Stomach (tissue), 9 donors: ENCODE data around the gene CYB5R3. TPM values are rescaled to one million over a fixed set of nuclear protein-coding genes. Genes with fewer than 3 reads are reported as not detected.
"Not testable (repeated sequence)": the region's sequence is repeated elsewhere in the genome, so short reads cannot be mapped to it uniquely, and the experiment has no call there.

Experiments
- DNase-seq, 2 donors: peaks; one replicate each; pipeline versions ENCODE4 v3.0.0 to v3.0.0-alpha.2; 2013 to 2019
- H3K27ac ChIP-seq, 5 donors: fragments of 200-600 bp in 4 of 5; sonication (generic) in 4 of 5; one replicate each; pipeline ENCODE4 v1.5.1; 2013 to 2019; ENCODE audit warnings: mild to moderate bottlenecking in 1 of 5, moderate library complexity in 1 of 5
- H3K27me3 ChIP-seq, 3 donors: fragments of 200-600 bp; sonication (generic); one replicate each; pipeline ENCODE4 v1.5.1; 2017 to 2019; ENCODE audit warnings: mixed run types in 1 of 3
- H3K36me3 ChIP-seq, 4 donors: fragments of 200-600 bp; sonication (generic); 1 replicate in 3 of 4; 2 replicates in 1 of 4; pipeline ENCODE4 v1.5.1; 2016 to 2019
- H3K4me1 ChIP-seq, 4 donors: fragments of 200-600 bp; sonication (generic); one replicate each; pipeline ENCODE4 v1.5.1; 2016 to 2019
- H3K4me3 ChIP-seq, 4 donors: fragments of 200-600 bp; sonication (generic) in 3 of 4; one replicate each; pipeline ENCODE4 v1.5.1; 2016 to 2019; ENCODE audit warnings: mild to moderate bottlenecking in 1 of 4
- H3K9me3 ChIP-seq, 4 donors: fragments of 200-600 bp; sonication (generic); one replicate each; pipeline ENCODE4 v1.5.1; 2016 to 2019
- CTCF ChIP-seq, 7 experiments: fragments of 450-650 bp in 4 of 7; fragments of 200-600 bp in 3 of 7; sonication (generic) in 3 of 7; IDR thresholded peaks; one replicate each; pipeline ENCODE4 v1.5.1; 2016 to 2019; ENCODE audit warnings: antibody characterized with exemption in 7 of 7, control low read depth in 2 of 7, mild to moderate bottlenecking in 1 of 7
- EP300 ChIP-seq: sonication (generic); formaldehyde crosslinking; IDR thresholded peaks from one replicate; pipeline ENCODE4 v1.6.1; 2017; ENCODE audit warnings: antibody characterized with exemption
- POLR2A ChIP-seq, 4 donors: fragments of 450-650 bp; IDR thresholded peaks; one replicate each; pipeline ENCODE4 v1.6.1; 2016; ENCODE audit warnings: antibody characterized with exemption in 4 of 4, control low read depth in 2 of 4, mild to moderate bottlenecking in 1 of 4, moderate library complexity in 1 of 4
- POLR2AphosphoS5 ChIP-seq, 3 donors: sonication (generic); formaldehyde crosslinking; IDR thresholded peaks; one replicate each; pipeline ENCODE4 v1.6.1; 2016; ENCODE audit warnings: antibody characterized with exemption in 3 of 3
- WGBS, 5 donors: extraction: QIAGEN DNeasy Blood & Tissue Kit in 3 of 5; methylation state at CpG; one replicate each; pipeline versions ENCODE4 v1.1.5 to v1.1.7; 2013 to 2018; 5-methylcytosine and 5-hydroxymethylcytosine counted together
- intact Hi-C: fragments of 100-400 bp; cut with DNase I; formaldehyde crosslinking; loops from one replicate; pipeline ENCODE4 v1.15.1; 2023; ENCODE audit warnings: low total_unique reads
- polyA plus RNA-seq, 3 donors: library from polyadenylated mRNA; stranded (reverse); fragments of 200-250 nt; gene quantifications; one replicate each; pipeline ENCODE4 v1.2.3, GENCODE V29; 2013
- total RNA-seq, 5 donors: library from RNA; depleted of rRNA; stranded (reverse); fragments of >200 nt; gene quantifications; one replicate each; pipeline versions ENCODE4 v1.1.0 to v1.2.3, GENCODE V29; 2014 to 2016
- donor health status: healthy with polysubstance abuse.
- donor health status: Bipolar disorder and iron deficiency.
- donor health status: healthy.

Gene CYB5R3
- total and polyA plus RNA-seq, 8 donors, result 33.6 to 156 (median 82.1) TPM

GRCh38 chr22:42581762-42582716 lies 67.2 kb downstream of the CYB5R3 start:
- intact Hi-C loops, result no loop called here
- Histone ChIP-seq H3K9me3 (no peaks in the 10 kb centered on the region), H3K36me3 (peaks cover 49 to 75% (median 73%) of the 10 kb centered on the region in 4 donors), H3K27ac (peak overlapping the region; percentile 32 to 86 (median 73)), H3K4me1 (peaks cover 5 to 18% (median 15%) of the 10 kb centered on the region in 4 donors), H3K4me3 (peak overlapping the region; percentile 71 to 94 (median 88)), H3K27me3 (no peaks in the 10 kb centered on the region)
- TF ChIP-seq EP300, result no peak
- no peak for TF ChIP-seq POLR2A (IDR thresholded peaks at IDR 0.05)
- TF ChIP-seq POLR2AphosphoS5 (IDR thresholded peaks at IDR 0.05), result peak in 2 of 3 donors; percentile 57 to 79
- TF ChIP-seq CTCF (IDR thresholded peaks at IDR 0.05), result no peak
- DNase-seq, result peak; percentile 80 to 95
- 5 to 8% (median 7%) methylated on average over 37 to 64 of the region's 64 CpGs for WGBS, 5 donors

GRCh38 chr22:42581194-42581761 lies 67.9 kb downstream of the CYB5R3 start:
- Histone ChIP-seq H3K4me1 (peaks cover 5 to 18% (median 15%) of the 10 kb centered on the region in 4 donors), H3K36me3 (peaks cover 42 to 72% (median 70%) of the 10 kb centered on the region in 4 donors), H3K4me3 (peak overlapping the region; percentile 71 to 94 (median 88)), H3K27ac (peak overlapping the region in 4 of 5 donors; percentile 62 to 86 (median 78))
- H3K9me3 ChIP-seq, DNase-seq, H3K27me3 ChIP-seq, intact Hi-C loops: not testable (repeated sequence)
- 0% methylated on average over 5 to 13 of the region's 22 CpGs for WGBS, 5 donors

GRCh38 chr22:42580040-42580439 lies 69.2 kb downstream of the CYB5R3 start:
- intact Hi-C loops, DNase-seq, H3K27me3 ChIP-seq, H3K4me3 ChIP-seq, H3K9me3 ChIP-seq, H3K27ac ChIP-seq: not testable (repeated sequence)
- Histone ChIP-seq H3K4me1 (peaks cover 5 to 18% (median 15%) of the 10 kb centered on the region in 4 donors), H3K36me3 (peaks cover 29 to 70% (median 63%) of the 10 kb centered on the region in 4 donors)
- 79 to 98% (median 84%) methylated on average over 2 to 3 of the region's 4 CpGs for WGBS, 5 donors

- no peak for DNase-seq
- Histone ChIP-seq H3K27me3 (no peaks in the 10 kb centered on the region), H3K4me3 (no peak overlapping the region), H3K4me1 (peaks cover 5 to 16% (median 15%) of the 10 kb centered on the region in 4 donors), H3K36me3 (peaks cover 16 to 68% (median 61%) of the 10 kb centered on the region in 4 donors), H3K9me3 (no peaks in the 10 kb centered on the region), H3K27ac (no peak overlapping the region)
- WGBS, 5 donors, result 80 to 91% (median 85%) methylated on average over 7 to 15 of the region's 15 CpGs
- intact Hi-C loops, result no loop called here
- TF ChIP-seq POLR2A (IDR thresholded peaks at IDR 0.05) (no peak), EP300 (no peak), POLR2AphosphoS5 (IDR thresholded peaks at IDR 0.05) (no peak), CTCF (IDR thresholded peaks at IDR 0.05) (no peak)
Measured at GRCh38 chr22:42577623-42578240, 71.5 kb downstream of the CYB5R3 start.

GRCh38 chr22:42577141-42577540 lies 72.1 kb downstream of the CYB5R3 start:
- WGBS, 5 donors, result 89 to 94% (median 92%) methylated on average over 2 to 8 of the region's 9 CpGs
- H3K27ac ChIP-seq, H3K9me3 ChIP-seq, H3K27me3 ChIP-seq, DNase-seq, intact Hi-C loops, H3K4me3 ChIP-seq: not testable (repeated sequence)
- H3K36me3 ChIP-seq, result peaks cover 16 to 71% (median 65%) of the 10 kb centered on the region in 4 donors
- H3K4me1 ChIP-seq, result peaks cover 2 to 10% (median 9%) of the 10 kb centered on the region in 4 donors

GRCh38 chr22:42575996-42576574 lies 73.1 kb downstream of the CYB5R3 start:
- not testable (repeated sequence) for DNase-seq

GRCh38 chr22:42574468-42574867 lies 74.7 kb downstream of the CYB5R3 start:
- H3K36me3 ChIP-seq, result peaks cover 11 to 89% (median 82%) of the 10 kb centered on the region in 4 donors
- not testable (repeated sequence) for DNase-seq

More at GRCh38 chr22:42575996-42576574, 73.1 kb downstream of the CYB5R3 start:
- H3K27ac ChIP-seq, intact Hi-C loops, H3K4me1 ChIP-seq, H3K9me3 ChIP-seq, H3K27me3 ChIP-seq, H3K4me3 ChIP-seq: not testable (repeated sequence)
- WGBS, 5 donors, result 83 to 93% (median 91%) methylated on average over 10 to 23 of the region's 30 CpGs
- peaks cover 16 to 81% (median 75%) of the 10 kb centered on the region in 4 donors for H3K36me3 ChIP-seq

GRCh38 chr22:42574046-42574445 lies 75.1 kb downstream of the CYB5R3 start:
- WGBS, 5 donors, result 60 to 100% (median 75%) methylated on average over 1 of the region's 1 CpG; no CpG with 5 or more reads in 2 of the 5 donors
- H3K27ac ChIP-seq, H3K9me3 ChIP-seq, intact Hi-C loops, H3K4me3 ChIP-seq, DNase-seq, H3K27me3 ChIP-seq, H3K4me1 ChIP-seq: not testable (repeated sequence)
- H3K36me3 ChIP-seq, result peaks cover 11 to 90% (median 81%) of the 10 kb centered on the region in 4 donors

More at GRCh38 chr22:42574468-42574867, 74.7 kb downstream of the CYB5R3 start:
- H3K27me3 ChIP-seq, H3K4me1 ChIP-seq, intact Hi-C loops, H3K27ac ChIP-seq, H3K4me3 ChIP-seq, H3K9me3 ChIP-seq: not testable (repeated sequence)
- WGBS, 5 donors, result 90 to 93% (median 92%) methylated on average over 2 to 20 of the region's 21 CpGs
